HG03159 (cell line): ENCODE data around the gene GPR180.

Source experiments
- ATAC-seq: cut with Tn5 transposase; IDR thresholded peaks from one replicate; pipeline ENCODE4 v1.9.1; 2021; ENCODE audit warnings: mild to moderate bottlenecking, moderate library complexity; ENCODE audit not compliant: unreplicated experiment

GPR180 gene

GRCh38 chr13:94601446-94602431 lies at the start of gene GPR180:
TSS of gene GPR180 (plus strand) at chr13:94601857. CDS start at chr13:94601928, 71 bp downstream.
- peak; percentile 99 for ATAC-seq

DNA sequence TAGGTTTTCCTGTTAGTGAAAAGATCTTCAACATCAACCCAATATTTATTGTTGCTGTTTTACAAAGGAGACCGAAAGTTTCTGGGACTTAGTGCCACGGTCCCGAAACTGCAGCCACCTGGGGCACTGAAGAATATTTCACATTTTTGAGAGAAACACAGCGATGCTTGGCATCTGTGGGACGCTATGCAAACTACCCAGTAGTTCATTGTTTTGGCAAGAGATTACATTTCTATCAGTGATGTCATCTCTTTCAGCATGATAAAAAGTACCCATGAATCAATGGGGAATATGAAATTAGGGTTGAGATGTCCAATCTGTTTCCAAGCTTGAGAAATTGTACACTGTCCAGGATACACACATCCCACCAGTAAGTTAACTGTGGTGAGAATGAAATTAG lies 49.6 kb upstream of the GPR180 start:
- ATAC-seq = no peak

DNA sequence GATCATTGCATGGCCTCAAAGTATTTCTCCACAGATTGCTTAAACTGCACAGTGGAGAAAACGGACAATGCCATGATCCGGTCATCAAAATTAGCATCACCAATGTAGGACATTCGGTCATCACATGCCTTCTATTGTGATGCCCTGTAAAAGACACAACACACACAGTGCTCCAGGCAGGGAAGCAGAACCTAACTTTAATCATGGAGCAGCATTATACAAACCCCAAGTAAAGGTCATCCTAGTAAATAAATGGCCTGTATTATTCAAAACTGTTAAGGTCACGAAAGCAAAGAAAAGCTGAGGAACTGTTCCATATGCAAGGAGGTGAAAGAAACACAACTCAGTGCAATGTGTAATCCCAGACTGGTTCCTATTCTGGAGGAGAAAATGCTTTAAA lies 47.9 kb upstream of the GPR180 start:
- ATAC-seq = no peak

GRCh38 chr13:94556041-94556440 lies 45.6 kb upstream of the GPR180 start:
- no peak for ATAC-seq

DNA sequence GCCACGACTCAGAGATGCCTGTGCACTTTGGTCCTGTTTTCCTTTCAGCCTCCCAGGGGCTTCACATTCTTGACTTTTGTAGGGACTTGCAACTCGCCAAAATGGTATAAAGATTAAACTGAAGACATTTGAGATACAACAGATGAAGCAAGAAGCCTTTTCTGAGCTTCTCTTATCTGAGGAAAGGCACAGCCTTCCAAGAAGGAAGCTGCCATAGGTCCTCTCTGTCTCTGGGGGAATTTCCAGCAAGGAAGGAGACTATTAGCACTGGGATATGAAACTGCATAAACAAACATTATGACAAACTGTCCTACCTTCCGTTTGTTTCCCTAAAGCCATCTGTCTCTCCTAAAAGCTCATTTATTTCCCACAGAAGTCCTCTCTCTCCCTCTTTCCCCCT lies 45.0 kb upstream of the GPR180 start:
- ATAC-seq = no peak

GRCh38 chr13:94557684-94558235 lies 43.9 kb upstream of the GPR180 start:
- ATAC-seq = no peak

DNA sequence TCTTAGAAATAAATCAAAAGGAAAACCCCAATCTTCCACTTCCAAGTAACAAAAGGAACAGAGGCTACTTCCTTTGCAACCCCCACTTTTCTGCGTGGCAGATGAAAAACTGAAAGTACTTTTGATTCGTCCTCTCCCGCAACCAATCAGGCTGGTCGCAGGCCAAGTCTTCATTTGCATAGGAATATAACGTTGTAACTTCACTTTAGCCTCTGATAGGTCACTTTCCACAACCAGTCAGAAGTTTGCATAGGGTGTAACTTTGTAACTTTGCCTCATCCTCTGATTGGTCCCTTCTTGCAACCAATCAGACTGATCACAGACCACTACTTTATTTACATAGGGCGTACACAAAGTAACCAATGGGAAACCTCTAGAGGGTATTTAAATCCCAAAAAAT lies 42.9 kb upstream of the GPR180 start:
- no peak for ATAC-seq

- ATAC-seq = no peak
Measured at GRCh38 chr13:94559222-94559795, 42.3 kb upstream of the GPR180 start.

GRCh38 chr13:94560116-94560515 lies 41.5 kb upstream of the GPR180 start:
- ATAC-seq = no peak

- ATAC-seq = no peak
Measured at GRCh38 chr13:94561126-94561525, 40.5 kb upstream of the GPR180 start.

DNA sequence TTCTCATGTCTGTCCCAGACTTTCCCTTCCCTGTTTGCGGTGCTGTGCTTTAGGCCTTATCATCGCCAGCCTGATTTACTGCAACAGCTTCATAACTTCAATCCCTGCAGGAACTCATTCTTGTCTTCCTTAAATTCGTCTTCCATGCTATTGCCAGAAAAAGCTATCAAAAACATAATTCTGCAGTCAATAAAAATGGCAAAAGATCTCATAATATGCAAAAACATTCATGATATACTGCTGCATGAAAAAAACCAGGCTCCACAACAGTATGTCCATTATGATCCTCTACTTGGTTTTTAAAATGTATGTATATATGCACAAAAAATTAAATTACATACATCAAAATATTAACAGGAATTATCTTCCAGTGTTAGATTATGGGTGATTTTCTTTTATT lies 34.1 kb upstream of the GPR180 start:
- no peak for ATAC-seq

- no peak for ATAC-seq
Measured at GRCh38 chr13:94568443-94568842, 33.2 kb upstream of the GPR180 start.

GRCh38 chr13:94569615-94570014 lies 32.0 kb upstream of the GPR180 start:
- ATAC-seq = no peak

- no peak for ATAC-seq
Measured at GRCh38 chr13:94579063-94579462, 22.6 kb upstream of the GPR180 start.

- ATAC-seq = no peak
Measured at GRCh38 chr13:94583926-94584325, 17.7 kb upstream of the GPR180 start.

- ATAC-seq = no peak
Measured at GRCh38 chr13:94585543-94586101, 16.0 kb upstream of the GPR180 start.

GRCh38 chr13:94586371-94586770 lies 15.3 kb upstream of the GPR180 start:
- ATAC-seq = no peak

GRCh38 chr13:94588541-94588940 lies 13.1 kb upstream of the GPR180 start:
- ATAC-seq = no peak

DNA sequence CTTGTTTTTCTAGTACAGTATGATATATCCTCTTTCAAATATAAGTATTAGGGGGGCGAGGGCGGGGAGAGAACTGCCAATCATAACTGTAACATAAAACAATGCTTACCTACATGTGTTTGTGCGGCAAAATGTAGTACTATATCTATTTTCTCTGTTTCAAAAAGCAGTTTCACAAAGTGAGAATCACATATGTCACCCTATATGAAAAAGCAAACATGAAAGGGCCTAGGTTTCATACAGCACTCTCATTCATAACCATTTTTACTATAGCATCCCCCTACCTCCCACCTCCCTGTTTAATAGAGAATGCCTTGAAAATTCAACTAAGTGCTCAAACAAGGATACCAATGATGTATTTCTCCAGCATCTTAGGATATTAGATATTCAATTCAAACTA lies 10.9 kb upstream of the GPR180 start:
- peak; percentile 31 for ATAC-seq

GRCh38 chr13:94595001-94595949 lies 6.4 kb upstream of the GPR180 start:
- ATAC-seq = peak; percentile 48
